ENCODE measurements around the gene SLC41A3.

SLC41A3 gene

GRCh38 chr3:126119976-126120375 lies 36.1 kb upstream of the SLC41A3 start:
- DNase-seq (ENCODE audit: low read depth in 2 of 2, low spot score in 1 of 2): no peak

- no peak for DNase-seq (ENCODE audit: low read depth in 2 of 2, low spot score in 1 of 2)
Observed at GRCh38 chr3:126119008-126119675, 35.2 kb upstream of the SLC41A3 start.

DNA sequence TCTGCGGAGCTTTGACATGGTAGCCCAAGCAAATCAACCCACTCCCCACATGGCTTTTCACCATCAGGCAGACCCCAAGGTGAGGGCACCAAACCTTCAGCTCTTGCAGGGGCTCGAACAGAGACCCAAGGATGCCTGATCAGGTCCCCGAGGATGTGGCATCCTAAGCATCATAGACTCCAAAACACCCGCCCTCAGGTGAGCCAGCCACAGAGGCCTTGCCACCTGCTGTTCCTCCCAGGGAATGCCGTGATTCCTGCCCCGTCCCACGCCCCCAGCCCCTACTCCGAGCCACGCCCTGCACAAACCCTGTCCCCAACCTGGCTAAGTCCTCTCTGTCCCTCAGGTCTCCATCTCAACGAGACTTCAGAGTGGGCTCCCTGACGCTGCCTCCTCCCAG lies 34.7 kb upstream of the SLC41A3 start:
- DNase-seq (ENCODE audit: low read depth in 2 of 2, low spot score in 1 of 2): no peak

- no peak for DNase-seq (ENCODE audit: low read depth in 2 of 2, low spot score in 1 of 2)
Observed at GRCh38 chr3:126117786-126118185, 33.9 kb upstream of the SLC41A3 start.

DNA sequence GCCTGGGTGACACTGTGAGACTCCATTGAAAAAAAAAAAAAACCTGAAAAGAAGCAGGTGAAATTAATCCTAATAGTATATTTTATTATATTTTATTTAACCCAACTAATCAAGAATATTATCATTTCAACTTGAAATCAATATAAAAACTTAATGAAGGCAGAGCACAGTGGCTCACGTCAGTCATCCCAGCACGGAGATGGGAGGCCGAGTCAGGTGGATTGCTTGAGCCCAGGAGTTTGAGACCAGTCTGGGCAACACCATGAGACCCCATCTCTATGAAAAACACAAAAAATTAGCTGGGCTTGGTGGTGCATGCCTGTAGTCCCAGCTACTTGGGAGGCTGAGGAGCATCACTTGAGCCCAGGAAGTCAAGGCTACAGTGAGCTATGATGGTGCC lies 33.3 kb upstream of the SLC41A3 start:
- DNase-seq (ENCODE audit: low read depth in 2 of 2, low spot score in 1 of 2): no peak

DNA sequence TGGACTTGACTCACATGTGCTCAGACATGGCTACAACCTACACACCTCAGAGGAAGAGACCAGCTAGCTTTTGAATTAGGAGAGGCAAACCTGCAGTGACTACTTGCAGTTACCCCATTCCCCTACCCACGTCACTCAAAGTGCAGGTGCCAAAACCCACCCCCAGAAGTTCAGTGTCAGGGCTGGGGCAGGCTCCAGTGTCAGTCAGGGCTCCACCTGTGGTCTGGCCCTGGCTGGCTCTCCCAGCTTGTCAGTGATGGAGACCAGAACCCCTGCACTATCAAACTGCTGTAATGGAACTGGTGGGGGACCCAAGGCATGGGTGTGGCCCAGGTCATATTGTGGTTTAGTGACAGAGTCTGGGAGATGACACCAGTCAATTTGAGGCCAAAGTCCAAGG lies 32.6 kb upstream of the SLC41A3 start:
- DNase-seq (ENCODE audit: low read depth in 2 of 2, low spot score in 1 of 2): no peak

- no peak for DNase-seq (ENCODE audit: low read depth in 2 of 2, low spot score in 1 of 2)
Observed at GRCh38 chr3:126114443-126115386, 30.8 kb upstream of the SLC41A3 start.

DNA sequence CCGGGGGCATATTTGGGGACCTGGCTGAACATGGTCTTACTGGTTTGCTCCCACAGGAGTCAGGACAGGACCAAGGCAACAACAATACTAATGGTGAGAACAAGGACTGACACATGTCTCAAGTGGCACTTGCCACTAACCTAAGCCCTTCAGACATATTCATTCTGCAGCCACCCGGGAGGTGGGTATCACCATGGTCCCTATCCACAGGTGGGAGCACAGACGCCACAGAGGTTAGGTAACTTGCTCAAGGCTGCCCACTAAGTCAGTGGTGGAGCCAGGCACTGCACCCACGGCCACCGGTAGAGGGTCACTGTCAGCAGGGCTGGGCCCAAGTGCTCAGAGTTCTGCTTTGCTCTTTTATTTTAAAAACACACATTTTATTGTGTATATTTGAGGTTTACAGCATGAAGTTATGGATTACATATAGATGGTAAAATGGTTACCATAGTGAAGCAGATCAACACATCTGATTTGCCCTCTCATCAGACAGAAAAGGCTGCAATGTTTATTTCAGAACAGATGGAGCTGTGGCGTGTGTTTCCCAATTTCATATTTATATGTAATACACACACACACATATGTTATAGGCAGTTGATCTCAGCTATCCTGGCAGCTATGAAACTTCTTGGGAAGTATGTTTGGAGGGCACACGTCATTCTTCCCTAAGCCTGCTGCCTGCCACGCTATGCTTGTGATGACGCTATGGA lies 30.0 kb upstream of the SLC41A3 start:
- no peak for DNase-seq (ENCODE audit: low read depth in 2 of 2, low spot score in 1 of 2)

GRCh38 chr3:126113238-126113555 lies 29.3 kb upstream of the SLC41A3 start:
- DNase-seq (ENCODE audit: low read depth in 2 of 2, low spot score in 1 of 2): no peak

GRCh38 chr3:126112531-126113237 lies 28.8 kb upstream of the SLC41A3 start:
- DNase-seq (ENCODE audit: low read depth in 2 of 2, low spot score in 1 of 2): no peak

DNA sequence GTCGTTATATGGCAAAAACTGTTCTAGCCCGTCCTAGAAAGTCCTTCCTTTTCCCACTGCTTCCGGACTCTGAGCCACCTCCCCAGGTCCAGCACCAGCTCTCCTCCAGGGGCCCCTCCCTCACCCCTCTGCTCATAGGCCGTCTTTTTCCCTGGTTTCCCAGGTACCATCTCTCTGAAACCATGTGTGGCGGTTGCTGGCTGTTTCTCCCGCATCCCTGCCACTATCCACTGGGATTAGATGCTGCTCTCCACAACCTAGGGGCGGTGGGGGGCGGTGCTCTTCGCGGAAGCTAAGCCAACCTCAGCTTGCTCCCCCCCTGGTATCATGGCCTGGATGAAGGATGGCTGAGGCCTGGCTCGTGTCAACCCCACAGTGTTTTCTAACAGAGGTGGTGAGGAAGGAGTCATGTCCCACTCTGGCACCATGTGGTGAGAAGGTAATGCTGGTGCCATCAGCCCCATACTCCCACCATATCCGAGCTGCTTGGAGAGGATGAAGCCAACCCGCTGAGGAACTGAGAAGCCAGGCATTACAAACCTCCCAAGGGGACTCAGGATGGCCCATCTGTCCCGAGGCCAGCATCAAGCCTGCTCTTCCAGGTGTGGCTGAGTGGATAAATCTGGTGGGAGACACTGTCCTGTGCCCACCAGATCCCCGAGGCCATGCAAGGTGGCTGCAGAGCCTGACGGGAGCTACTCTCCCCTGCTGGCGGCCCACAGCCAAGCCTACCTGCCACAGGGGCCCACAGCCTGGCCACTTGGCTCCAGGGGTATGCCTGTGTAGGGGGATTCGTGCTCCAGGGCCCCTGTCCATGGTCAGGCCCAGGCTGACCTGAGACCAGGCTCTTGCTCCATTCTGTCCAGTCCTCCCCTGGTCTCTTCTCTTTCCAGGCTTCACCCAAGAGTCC lies 27.9 kb upstream of the SLC41A3 start:
- no peak for DNase-seq (ENCODE audit: low read depth in 2 of 2, low spot score in 1 of 2)

DNA sequence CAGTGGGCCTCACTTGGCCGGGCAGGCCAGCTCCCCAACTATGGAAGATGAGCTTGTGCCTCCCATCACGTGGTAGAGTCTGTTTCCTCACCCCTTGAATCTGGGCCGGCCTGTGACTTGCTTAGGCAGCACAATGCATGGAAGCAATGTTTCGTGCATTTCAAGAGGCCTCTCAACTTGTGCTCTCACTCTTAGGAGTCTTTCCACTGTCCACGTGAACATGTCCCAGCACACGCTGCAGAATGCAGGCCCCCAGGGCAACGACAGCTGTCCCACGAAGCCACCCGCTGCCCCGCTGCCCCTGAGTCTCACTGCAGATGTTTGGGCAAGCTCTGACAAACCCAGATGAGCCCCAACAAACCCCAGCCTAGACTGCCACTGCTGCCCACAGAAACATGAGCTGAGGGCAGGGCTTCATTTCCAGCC lies 27.2 kb upstream of the SLC41A3 start:
- DNase-seq (ENCODE audit: low read depth in 2 of 2, low spot score in 1 of 2): no peak

GRCh38 chr3:126110431-126111125 lies 26.7 kb upstream of the SLC41A3 start:
- DNase-seq (ENCODE audit: low read depth in 2 of 2, low spot score in 1 of 2): no peak

DNA sequence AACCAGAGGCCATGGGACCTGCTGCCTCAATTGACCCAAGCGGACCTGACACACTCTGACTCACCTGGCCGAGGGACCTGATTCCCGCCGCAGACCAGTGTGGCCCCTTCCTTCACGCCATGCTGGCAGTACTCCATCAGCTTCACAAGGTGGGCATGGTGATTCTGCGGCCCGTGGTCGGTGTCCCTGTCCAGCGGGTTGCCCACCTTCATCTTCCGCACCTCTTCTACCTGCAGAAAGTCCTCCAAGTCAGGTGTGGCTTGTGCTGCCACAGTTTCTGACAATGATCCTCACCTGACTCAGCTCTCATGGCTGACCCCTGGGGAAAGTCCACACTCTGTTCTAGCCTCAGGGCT lies 25.9 kb upstream of the SLC41A3 start:
- DNase-seq (ENCODE audit: low read depth in 2 of 2, low spot score in 1 of 2): no peak

DNA sequence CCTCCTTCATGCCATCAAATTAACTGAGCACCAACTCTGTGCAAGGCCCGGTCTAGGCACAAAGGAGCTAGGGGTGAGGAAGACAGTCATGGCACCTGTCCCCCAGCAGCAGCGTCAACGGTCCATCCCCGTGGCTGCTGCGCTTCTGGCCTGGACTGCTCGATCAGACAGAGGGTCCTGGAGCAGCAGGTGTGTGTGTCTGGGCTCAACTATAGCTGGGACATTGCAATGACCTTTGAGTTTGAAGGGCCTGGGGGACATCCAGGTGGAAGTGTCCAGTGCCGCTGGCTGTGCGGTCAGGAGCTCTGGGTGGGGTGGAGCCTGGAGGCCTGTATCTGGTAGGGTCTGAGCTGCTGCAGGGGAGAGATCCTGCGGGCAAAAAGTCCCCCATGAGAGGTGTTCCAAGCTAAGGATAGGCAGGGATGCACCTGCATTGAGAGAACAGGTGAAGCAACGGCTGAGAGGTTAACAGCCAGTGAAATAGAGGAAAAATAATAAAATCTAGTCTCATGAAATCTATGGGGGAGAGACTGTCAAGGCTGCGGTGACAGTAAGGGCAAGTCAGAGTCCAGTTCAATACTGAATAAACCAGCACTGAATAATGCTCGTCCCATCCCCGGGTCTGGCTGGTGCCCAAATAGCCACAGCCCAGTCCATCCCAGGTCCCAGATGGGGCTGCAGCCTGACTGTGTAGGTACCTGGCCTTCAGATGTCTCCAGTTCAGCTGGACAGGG lies 25.4 kb upstream of the SLC41A3 start:
- DNase-seq (ENCODE audit: low read depth in 2 of 2, low spot score in 1 of 2): no peak

- DNase-seq (ENCODE audit: low read depth in 2 of 2, low spot score in 1 of 2): no peak
Observed at GRCh38 chr3:126108676-126109050, 24.7 kb upstream of the SLC41A3 start.

GRCh38 chr3:126107957-126108675 lies 24.2 kb upstream of the SLC41A3 start:
- no peak for DNase-seq (ENCODE audit: low read depth in 2 of 2, low spot score in 1 of 2)

DNA sequence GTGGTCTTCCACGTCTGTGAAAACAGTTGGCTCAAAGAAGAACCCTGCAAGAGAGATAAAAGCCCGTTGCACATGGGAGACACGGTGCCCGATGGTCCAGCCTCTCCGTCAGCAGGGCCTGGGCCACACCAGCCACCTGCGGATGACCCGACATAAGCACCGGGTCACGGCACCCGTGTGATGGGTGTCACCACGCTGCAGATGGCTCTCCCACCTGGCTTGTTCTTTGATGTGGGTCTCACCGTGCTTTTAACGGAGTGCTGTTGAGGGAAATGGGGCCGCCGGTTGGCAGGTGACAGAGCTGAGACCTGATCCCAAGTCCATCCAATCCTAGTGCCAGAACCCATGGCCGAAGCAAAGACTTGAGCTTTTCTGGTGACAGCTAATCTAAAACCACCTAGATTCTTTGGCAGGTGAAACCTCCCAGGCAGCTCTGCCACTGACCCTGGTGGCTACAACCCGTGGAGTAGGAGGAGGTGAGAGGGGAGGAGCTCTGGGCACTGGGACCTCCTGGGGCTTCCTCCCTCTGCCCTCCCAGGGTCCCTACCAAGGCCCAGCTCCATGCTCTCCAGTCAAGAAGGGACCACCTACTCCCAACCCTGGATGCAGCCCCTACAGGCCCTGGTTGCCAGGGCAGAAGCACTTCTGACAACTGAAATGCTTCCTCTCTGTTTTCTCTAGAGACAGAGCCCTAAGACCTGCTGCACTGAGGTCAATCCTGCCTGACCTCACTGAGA lies 23.4 kb upstream of the SLC41A3 start:
- DNase-seq (ENCODE audit: low read depth in 2 of 2, low spot score in 1 of 2): no peak
